Breast epithelium (tissue), 3 donors: ENCODE data around the gene STX8.

Experiments used
- POLR2A ChIP-seq: fragments of 450-650 bp; IDR thresholded peaks from one replicate; pipeline ENCODE4 v1.6.1; 2016; ENCODE audit warnings: antibody characterized with exemption, mild to moderate bottlenecking, moderate library complexity
- POLR2AphosphoS5 ChIP-seq, 3 donors: sonication (generic); formaldehyde crosslinking; IDR thresholded peaks; one replicate each; pipeline ENCODE4 v1.6.1; 2017; ENCODE audit warnings: antibody characterized with exemption in 3 of 3
- TF ChIP-seq, protein P1 (sequence below), 3 donors: fragments of 450-650 bp; IDR thresholded peaks; one replicate each; pipeline ENCODE4 v1.5.1; 2016 to 2017; ENCODE audit warnings: antibody characterized with exemption in 3 of 3, mild to moderate bottlenecking in 3 of 3, moderate library complexity in 3 of 3

DNA sequence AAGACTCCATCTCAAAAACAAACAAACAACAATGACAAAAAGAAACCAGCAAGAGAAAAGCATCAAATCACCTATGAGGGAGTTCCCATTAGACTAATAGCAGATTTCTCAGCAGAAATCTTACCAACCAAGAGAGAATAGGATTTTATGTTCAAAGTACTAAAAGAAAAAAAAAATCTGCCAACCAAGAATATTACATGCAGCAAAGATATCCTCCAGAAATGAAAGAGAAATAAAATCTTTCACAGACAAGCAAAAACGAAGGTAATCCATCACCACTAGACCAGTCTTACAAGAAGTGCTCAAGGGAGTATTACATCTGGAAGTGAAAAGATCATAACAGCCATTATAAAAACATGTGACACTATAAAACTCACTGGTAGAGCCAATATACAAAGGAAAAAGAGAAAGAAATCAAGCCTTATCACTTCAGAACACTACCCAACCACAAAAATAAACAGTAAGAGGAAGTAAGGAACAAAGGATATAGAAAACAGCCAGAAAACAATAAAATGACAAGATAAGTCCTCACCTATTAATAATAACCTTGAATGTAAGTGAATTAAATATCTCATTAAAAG lies 66.3 kb downstream of the STX8 start:
- TF ChIP-seq, protein P1, sequence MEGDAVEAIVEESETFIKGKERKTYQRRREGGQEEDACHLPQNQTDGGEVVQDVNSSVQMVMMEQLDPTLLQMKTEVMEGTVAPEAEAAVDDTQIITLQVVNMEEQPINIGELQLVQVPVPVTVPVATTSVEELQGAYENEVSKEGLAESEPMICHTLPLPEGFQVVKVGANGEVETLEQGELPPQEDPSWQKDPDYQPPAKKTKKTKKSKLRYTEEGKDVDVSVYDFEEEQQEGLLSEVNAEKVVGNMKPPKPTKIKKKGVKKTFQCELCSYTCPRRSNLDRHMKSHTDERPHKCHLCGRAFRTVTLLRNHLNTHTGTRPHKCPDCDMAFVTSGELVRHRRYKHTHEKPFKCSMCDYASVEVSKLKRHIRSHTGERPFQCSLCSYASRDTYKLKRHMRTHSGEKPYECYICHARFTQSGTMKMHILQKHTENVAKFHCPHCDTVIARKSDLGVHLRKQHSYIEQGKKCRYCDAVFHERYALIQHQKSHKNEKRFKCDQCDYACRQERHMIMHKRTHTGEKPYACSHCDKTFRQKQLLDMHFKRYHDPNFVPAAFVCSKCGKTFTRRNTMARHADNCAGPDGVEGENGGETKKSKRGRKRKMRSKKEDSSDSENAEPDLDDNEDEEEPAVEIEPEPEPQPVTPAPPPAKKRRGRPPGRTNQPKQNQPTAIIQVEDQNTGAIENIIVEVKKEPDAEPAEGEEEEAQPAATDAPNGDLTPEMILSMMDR (IDR thresholded peaks at IDR 0.05) = no peak
- TF ChIP-seq POLR2AphosphoS5 (IDR thresholded peaks at IDR 0.05) = no peak
- no peak for TF ChIP-seq POLR2A
